ENCODE data around the gene HTR4.
A peak's percentile ranks its signal among the peaks of the same experiment; 100 is the strongest.
"Not testable (repeated sequence)": the region's sequence is repeated elsewhere in the genome, so short reads cannot be mapped to it uniquely, and the experiment has no call there.

The HTR4 gene

DNA sequence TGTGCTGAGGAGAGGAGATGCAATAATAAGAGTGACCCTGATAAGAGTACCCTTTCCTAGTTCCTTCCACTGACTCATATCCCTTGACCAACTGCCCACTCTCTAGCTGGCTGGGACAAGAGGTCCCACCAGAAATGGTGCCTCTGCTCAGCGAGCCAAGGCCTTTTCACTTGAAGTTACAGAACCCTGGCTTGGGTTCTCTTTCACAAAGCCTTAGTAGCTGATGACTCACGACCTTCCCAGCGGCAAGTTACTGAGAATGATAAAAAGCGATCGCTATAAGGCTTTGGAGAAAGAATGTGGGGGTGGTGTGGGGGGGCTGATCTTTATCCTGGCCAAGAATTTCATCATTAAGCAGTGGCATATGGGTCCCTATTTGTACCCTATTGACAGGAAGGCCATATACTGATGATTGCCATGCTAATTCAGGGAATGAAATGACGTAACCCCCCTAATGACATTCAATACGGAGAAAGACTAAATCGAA, 180.3 kb downstream of the HTR4 start:
- no peak for DNase-seq (ENCODE audit: low read depth)

DNA sequence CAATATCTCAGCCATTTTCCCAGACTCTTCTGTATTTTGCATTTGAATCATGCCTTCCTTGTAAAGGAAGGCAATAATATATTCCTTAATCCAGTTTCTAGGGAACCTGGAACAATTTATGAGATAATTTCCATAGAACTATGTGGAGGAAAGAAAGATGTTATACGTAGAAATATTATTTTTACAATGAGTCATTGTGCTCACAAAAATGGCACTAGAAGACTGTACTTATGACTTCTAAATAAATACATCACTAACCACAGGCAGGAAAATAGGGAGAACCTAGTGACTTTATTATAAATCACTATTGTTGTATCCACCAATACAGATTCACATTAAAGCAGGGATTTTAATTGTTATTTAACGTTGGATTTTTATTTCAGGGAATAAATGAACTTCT, 182.9 kb downstream of the HTR4 start:
- DNase-seq (ENCODE audit: low read depth) = no peak

DNA sequence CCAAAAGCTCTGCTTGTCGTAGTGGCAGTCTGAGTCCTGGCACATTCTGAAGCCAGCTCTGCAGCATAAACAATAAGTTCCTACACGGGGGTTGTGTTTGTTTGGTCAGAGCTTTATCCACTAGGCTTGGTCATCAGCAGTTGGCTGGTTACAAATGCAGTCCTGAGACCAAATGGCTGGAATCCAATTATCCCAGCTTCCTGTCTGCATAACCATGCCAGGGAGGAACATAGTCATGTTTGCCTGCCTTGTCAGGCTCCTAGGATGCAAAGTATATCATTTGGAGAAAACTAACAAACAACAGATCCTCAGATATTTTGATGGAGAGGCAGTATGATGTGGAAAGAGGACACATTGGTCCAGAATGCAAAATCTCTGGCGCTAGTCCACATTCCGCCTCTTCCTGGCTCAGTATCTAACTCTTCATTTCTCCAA, 184.8 kb downstream of the HTR4 start:
- DNase-seq (ENCODE audit: low read depth) = no peak

DNA sequence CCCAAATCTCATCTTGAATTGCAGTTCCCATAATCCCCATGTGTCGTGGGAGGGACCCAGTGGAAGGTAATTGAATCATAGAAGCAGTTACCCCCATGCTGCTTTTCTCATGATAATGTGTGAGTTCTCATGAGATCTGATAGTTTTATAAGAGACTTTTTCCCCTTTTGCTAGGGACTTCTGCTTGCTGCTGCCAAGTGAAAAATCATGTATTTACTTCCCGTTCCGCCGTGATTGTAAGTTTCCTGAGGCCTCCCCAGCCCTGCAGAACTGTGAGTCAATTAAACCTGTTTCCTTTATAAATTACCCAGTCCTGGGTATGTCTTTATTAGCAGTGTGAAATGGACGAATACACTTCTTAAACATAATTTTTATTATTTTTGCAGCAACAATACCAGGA, 185.6 kb downstream of the HTR4 start:
- not testable (repeated sequence) for DNase-seq (ENCODE audit: low read depth)

DNA sequence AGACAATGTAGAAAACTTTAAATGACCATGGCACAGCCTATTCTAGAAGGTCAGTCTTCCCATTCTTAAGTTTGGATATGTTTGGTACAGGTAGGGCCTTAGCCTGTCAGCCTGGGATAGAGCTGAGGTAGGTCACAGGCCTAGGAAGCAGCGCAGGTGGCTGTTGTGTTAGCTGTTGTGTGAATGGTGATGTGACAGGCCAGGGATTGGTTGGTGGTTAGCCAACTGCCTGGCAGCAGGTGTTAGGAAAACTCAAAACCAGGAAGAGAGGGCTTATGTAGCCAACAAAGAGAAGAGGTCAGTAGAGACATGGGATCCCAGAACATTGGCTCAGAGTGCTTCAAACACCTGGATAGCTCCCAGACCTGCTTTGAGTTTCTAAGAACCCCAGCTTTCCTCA, 186.4 kb downstream of the HTR4 start:
- no peak for DNase-seq (ENCODE audit: low read depth)

DNA sequence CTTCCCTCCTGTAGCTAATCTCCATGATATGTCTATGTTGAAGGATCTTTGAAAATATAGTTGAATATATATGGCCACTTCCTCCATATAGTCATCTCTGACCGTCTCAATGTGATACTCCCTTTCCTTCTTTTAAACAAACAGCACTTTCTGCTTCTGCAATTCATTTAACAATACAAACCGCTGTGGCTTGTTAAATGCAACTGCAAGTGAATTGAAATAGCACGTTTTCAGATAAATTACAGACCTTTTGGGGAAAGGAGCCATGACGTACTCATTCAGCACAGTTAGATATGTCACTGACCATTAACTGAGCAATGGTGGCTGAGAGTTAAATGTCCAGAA, 188.1 kb downstream of the HTR4 start:
- no peak for DNase-seq (ENCODE audit: low read depth)

DNA sequence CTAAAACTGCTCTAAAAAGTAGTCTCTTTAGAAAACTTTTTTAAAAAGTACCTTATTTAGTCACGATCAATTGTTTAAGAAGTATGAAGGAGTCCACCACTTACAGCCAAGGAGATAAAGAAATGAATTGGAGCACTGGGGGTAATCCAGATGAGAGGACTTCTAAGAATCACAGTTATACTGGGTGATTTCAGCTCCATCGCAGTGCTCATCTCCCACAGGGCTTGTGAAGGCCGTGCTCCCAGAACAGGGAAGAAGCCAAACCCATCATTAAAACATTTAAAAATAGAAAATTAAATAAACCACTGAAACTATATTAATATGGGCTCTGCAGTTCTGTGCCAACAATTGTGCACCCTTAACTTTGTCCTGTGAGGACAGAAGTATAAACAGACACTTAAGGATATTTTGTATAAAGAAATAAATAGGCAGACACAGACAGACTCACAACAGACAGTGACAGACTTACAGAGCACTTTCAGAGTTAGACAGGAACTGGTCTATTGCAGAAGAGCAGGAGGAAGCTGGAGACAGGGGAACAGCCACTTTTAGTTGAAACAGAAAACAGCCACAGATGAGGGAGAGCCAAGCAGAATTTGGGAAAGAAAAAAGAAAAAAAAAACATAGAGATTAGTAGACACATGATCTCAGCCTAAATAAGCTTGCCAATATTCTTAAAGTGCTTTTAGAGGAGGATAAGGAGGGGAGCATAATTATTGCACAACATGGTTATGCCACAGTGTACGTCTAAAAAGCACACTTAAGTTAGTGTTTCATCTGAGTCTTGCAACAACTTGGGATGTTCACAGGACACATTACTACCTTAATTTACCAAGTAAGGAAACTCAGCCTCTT, 188.7 kb downstream of the HTR4 start:
- no peak for DNase-seq (ENCODE audit: low read depth)

DNA sequence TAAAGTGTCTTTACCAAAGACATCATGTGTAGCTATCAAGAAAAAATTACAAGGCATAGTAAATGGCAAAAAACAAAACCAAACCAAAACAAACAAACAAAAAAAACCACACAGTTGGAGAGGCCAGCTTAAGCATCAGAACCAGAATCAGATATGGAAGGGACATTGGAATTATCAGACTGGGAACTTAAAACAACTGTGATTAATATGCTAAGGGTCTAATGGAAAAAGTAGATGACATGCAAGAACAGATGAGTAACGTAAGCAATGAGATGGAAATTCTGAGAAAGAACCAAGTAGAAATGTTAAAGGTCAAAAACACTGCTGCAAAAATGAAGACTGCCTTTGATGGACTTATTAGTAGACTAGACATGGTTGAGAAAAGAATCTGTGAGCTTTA, 194.7 kb downstream of the HTR4 start:
- DNase-seq (ENCODE audit: low read depth) = no peak

DNA sequence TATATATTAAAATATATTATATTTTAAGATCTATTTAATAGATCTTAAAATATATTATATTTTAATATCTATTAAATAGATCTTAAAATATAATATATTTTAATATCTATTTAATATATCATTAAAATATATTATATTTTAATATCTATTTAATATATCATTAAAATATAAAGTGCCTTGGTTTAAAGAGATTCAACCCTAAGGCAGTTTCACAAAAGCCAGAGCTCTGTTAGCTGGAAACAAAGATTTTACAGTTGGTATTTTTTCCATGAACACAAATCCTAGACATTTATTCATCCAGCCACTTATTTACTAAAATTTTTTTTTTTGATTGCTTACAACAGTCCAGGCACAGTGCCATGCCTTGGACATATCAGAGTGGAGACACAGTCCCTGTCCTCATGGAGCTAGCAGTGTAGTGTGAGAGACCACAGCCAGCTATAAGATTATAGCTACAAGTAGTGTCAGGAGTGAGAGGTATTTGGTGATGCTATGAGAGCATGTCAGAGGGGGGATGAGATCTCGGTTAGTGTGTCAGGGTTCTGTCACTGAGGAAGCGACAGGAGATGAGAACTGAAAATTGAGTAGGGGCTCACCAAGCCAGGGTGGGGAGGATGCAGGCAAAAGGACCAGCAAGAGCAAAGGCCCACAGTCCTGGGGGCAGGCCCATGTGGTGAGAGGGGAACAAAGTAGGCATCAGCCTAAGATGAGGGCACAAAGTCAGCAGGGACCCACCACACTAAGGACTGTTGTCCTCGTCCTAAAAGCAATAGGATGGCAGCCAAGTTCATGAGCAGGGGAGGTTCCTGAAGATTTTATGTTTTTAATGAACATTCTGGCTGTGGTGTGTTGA, 196.1 kb downstream of the HTR4 start:
- no peak for DNase-seq (ENCODE audit: low read depth)

DNA sequence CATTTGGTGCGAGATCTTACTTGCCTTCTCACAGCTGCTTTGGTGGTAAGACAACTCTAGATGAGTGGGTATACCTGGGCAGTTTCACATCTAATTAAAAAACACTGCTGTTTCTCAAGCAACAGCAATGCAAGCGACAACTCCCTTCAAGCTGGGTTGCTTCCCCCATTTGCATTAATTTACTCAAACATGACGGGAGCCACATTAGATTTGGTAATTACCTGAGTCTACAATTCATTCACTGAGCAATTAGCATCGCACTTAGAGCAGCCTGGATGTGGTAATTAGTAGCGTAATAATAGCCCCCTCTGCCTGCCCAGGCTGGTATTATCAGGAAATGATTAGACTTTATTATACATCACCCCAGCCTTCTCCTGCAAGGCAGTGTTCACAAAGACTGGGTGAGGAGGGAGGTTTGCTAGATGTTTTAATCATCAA, 197.1 kb downstream of the HTR4 start:
- no peak for DNase-seq (ENCODE audit: low read depth)

DNA sequence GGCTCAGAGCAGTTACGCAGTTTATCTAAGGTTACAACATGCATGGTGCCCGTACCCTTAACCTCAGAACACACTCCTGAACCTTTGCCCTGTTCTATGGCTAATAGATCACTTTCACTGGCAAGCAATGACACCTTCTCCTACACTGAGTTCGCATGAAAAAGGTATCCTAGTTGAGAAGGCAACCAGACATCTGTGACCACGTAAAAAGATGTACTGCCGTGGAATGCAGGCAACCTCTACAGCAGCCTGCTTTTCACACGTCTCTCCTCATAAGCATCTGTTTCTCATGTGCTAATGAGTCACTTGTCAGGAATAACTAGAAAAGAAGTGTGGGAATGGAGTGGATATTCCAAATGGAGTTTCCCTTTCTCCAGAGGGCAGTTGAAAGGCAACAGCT, 199.1 kb downstream of the HTR4 start:
- DNase-seq (ENCODE audit: low read depth) = no peak

DNA sequence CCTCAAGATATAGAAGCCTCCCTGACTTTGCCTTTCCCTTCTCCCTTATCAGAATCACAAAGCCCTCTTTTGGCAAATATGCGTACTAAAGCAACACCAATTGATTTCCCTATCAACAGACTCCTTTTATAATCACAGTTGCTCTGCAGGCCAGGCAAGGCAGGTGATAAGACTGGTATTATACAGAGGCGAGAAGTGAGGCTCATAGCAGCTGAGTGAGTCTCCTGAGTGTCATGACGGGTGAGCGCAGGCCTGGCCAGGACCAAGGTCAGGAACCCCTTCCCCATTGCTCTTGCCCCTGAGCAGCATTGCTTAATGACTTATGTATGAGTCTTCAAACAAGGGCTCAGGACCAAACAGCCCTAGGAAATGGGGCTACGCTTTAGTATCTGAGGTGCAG, 199.8 kb downstream of the HTR4 start:
- no peak for DNase-seq (ENCODE audit: low read depth)

DNA sequence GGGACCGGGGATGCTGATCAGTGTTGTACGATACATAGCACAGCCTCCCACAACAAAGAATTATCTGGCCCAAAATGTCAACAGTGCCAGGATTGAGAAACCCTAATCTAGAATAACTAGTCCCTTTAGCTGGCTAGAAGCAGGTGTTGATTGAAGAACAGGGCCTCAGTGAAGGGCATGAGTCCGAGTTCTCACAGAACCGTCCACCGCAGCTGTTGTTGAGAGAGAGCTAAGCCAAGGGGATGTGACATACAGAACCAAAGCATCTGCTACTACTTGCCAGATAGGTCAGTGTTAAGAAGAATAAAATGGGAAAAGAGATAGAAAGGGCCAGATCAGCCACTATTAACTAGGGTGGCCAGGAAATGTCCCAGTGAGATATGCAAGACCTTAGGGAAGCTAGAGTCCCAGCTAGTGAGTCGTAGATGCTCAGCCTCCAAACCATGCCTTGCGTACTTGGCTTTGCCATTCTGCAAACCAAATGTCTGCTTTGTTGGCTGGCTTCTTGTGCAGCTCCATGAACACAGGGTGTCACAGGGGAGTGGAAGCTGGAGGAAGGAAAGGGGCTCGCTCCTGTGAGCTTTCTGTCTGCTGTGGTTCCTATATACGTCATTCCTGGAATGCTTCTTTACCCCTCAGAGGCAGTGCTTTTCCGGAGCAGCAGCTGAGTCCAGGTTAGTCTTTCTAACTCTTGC, 201.7 kb downstream of the HTR4 start:
- no peak for DNase-seq (ENCODE audit: low read depth)

DNA sequence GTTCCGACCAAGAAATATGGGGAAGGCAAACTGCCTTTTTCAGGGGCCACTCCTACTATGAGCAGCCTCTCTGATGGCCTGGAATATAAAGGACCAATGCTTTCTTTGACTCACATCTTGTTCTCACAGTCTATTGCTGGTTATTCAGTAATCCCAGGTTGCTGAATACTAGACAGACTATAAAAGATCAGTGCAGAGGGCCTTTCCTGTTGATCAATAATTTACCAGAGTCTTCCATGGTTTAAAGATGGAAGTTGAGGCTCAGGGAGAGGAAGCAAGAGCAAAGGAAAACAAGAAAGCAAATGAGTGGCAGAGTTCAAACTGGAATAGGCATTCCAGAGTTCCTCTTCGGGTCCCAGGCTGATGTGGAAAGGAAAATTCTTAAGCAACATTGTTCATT, 207.7 kb downstream of the HTR4 start:
- DNase-seq (ENCODE audit: low read depth) = no peak

DNA sequence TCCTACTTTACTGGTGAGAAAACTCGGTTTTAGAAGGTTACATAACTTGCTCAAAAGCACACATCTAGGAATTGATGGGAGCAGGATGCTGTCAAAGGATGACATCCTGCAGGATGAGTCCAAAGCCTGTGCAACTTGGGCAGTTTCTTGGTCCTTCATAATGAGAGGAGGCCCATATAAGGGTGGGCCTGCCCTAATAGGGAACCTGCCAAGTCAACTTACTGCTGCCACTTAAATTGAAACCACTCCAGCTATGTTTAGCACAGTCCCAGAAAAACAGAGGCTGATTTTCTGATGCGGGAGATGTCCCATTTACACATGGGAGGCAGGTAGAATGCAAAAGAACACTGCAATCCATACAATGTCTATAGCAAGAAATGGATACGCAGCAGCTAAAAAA, 208.7 kb downstream of the HTR4 start:
- DNase-seq (ENCODE audit: low read depth) = no peak

DNA sequence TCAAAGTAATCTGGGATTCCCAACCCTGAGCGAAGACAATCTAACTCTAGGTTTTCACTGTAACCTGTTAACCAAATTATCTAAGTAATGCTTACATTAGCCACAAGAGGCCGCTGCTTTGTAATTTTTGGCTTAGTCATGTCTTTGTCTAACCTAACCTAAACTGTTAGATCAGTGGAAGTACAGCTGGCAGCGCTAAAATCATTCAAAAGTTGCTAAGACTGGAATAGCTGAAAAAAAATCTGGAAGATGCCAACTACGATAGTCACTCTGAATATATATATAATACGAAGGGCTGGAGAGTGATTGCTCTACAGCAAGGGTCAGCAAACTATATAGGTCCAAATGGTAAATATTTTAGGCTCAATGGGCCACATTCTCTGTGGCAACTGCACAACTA, 210.3 kb downstream of the HTR4 start:
- DNase-seq (ENCODE audit: low read depth) = peak; percentile 5

DNA sequence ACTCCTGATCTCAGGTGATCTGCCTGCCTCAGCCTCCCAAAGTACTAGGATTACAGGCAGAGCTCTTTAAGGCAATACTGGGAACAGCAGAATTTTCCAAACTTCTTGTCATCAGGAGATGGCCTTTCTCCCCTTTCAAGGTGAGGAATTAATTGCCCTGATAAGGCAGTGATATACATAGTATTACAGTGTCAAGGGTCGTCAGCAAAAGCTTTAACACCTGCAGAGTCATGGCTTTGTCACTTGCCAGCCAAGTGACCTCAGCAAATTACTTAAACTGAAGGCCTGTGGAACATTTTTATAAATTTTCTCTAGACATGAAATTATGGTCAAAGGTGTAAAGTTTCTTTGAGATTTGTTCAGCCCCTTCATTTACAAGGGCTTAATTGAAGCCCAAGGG, 211.1 kb downstream of the HTR4 start:
- no peak for DNase-seq (ENCODE audit: low read depth)

DNA sequence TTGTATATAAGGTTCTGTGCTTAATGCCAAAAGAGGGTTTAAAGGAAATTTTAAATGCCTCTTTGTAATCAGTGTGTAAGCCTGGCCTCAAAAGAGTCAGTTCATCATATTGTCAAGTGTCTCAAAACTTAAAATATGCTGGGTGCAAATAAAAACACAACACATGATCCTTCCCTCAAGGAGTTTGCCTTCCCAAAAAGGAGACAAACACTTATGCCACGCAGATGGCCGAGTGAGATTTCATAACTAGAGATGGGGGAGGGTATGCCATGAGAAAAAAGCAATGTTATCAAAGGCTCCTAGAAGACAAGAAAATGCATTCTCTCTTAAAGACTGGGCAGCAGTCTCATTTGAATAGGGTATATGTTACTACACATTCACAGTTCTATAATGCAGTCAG, 215.4 kb downstream of the HTR4 start:
- no peak for DNase-seq (ENCODE audit: low read depth)

DNA sequence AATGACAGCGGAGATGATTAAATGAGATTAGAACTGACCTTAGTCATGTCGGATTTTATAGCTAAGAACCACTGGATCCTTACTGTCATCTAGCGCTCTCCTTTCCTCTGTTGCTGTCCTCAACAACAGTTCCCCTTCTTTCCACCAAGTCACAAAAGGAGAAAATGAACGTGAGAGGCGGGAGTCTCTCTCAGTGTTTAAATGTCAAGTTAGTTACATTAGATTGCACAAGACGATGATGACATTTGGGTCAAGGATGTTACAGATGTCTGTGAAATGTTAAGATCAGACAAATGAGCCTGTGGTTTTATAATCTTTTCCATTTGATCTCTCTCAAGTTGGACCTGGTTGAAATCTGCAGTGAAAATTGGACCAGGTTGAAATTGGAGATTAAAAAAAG, 217.1 kb downstream of the HTR4 start:
- no peak for DNase-seq (ENCODE audit: low read depth)

DNA sequence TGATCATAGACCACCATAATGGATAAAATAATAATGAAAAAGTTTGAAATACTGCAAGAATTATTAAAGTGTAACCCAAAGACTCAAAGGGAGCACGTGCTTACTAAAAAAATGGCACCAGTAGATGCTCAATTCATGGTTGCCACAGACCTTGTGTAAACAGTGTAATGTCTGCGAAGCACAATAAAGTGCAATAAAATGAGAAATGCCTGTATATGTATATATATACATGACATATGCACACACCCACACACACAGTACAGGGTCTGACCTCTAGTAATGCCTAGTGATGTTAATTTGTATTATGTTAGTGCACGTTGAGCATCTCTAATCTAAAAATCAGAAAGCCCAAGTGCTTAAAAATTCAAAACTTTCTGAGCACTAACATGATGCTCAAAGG, 218.3 kb downstream of the HTR4 start:
- no peak for DNase-seq (ENCODE audit: low read depth)

DNA sequence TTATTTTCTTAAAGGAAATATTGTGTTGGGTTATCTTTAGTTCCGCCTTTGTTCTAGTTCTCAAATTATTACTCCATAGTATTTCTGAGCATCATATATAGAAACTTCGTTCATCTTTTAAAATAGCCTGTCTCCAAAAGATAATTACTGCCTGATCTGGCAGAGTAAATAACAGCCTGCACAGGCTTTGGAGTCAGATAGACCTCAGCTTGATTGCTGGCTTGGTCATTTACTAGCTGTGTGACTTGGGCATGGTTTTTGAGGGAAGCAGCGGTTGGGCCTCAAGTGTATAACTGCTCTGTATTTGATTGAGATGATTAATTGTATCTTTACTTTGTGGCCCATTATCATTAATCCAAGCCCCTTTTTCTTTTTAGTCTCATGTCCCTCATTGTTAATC, 220.5 kb downstream of the HTR4 start:
- DNase-seq (ENCODE audit: low read depth) = no peak

Data from HS-27A (cell line).